Right kidney (tissue), 1 donor: ENCODE results near the gene PTPN14.

Source experiments
- DNase-seq: peaks from one replicate; pipeline ENCODE4 v3.0.0-alpha.2; 2016

The PTPN14 gene

GRCh38 chr1:214569357-214570004 is 18.1 kb upstream of the PTPN14 start:
- DNase-seq: no peak

DNA sequence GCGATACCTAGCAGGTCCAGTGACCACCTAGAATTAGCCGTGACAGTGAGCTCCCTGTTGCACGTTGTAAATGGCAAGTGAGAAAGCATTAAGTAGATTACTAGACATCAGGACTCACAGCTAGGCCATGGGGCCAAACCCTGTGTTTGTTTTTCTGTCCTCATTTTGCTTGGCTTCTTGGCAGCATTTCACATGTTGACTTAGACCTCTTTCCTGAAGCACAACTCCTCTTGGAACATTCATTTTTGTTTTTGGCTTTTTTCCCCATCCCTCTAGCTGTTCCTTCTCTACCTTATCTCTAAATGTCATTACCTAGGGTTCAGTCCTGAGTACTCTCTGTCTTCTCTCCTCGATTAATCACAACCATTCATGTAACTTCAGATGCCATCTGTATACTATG is 16.9 kb upstream of the PTPN14 start:
- no peak for DNase-seq

DNA sequence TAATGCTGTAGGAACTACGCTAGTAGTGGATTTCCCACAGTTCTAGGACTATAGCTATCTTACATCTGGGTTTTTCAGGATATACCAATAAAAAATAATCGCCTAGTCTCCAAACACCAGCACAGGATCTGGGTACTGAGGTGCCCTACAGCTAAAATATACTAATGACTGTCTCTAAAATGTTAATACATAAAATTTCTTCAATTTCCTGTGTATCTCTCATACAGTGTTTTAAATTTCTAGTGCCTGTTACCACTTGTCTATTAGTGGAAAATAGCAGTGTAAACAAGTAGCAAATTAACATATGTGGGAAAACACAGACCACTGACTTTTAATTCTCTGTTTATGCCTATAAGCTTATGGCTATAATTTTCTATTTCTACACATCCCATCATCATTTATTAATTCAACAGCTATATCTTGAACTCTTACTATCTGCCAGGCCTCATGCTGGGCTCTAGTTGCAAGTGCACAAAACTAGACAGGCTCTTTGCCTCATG is 16.1 kb upstream of the PTPN14 start:
- DNase-seq: no peak

- DNase-seq: no peak
Observed at GRCh38 chr1:214566158-214567104, 15.0 kb upstream of the PTPN14 start.

DNA sequence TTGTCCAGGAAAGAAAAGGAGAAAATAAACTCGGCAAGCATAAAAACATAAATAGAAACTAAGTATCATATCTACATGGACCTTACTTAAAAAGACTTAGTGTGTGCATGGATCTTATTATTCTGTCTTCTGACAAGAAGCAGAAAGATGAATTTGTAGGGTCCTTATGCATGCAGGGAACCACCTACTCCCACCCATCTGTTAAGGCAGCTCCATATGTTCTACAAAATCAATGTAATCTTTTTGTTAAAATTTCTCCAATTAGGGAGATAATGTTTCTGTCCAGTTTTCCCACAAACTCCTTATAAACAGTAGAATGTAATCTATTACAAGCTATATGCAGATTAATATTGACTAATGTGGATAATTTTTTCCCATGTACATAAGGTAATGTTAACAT is 13.9 kb upstream of the PTPN14 start:
- DNase-seq: no peak

DNA sequence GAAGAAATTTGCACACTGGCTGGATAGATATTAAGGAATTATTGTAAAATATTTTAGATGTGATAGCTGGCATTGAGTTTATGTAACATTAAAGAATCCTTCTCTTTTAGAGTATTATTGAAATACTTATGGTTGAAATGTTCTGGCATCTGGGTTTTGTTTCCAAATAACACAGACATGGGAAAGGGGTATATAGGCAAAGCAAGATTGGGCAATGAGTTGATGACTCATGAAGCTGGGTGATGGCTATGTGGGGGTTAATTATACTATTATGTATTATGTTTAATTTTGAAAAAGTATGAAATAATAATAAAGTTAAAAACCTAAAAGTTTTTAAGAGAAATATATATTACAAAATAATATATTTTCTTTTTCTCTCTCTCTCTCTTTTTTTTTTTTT is 12.5 kb upstream of the PTPN14 start:
- DNase-seq: no peak

DNA sequence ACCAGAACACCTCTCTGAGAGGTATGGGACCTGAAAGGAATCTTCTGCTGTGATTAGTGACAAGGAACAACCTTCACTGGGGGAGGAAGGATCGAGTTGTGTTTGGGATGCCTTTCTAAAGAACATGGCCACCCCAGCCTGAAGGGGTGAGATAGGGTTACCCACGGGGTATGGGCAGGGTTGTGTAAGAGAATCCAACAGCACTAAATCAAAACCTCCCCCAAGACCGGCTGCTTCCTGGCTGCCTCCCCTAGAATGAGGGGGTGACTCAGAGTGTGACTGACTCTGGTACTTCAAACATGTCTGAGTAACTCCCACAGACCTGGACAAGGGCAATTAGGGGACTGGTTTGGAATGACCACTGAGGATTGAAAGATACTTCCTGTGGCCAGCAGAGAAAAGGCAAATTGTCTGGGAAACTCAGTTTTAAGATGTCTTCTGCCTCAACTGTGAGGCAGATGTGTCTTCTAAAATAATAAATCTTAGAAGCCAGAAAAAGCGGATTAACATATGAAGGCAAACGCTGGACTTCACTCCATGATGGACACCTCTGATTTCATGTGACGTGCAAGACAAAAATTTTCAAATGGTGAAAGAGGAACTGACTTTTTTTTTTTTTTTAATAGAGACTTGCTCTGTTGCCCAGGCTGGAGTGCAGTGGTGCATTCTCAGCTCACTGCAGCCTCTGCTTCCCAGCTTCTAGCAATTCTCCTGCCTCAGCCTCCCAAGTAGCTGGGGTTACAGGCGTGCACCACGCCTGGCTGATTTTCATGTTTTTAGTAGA is 6.7 kb upstream of the PTPN14 start:
- DNase-seq: peak; percentile 46

- DNase-seq: no peak
Observed at GRCh38 chr1:214553142-214553710, 1.8 kb upstream of the PTPN14 start.

- DNase-seq: no peak
Observed at GRCh38 chr1:214552174-214552608, 789 bp upstream of the PTPN14 start.

DNA sequence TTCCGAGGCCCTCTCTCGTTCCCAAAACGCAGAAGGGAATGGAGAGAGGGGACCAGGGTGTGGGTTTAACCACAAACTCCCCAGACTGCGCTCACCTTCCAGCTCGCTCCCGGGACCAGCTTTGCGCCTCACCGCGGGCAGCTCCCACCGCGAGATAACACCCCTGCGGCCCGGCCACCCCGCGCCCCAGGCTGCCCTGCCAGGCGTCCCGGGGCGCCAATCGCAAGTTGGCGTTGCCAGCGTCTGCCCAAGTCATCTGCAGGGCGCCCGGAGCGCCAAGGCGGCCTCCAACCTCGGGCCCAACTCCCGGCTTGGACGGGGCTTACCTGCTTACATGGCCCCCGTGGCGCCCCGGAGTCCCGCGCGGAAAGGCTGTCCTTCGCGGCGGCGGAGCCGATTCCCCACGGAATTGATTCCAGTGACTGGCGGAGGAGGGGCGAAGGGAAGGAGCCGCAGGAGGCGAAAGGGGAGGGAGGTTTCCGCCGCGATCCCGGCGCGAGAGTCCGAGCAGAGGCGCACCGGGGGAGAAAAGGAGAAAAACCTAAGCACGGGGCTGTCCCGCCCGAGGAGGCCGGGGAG is 456 bp downstream of the PTPN14 start:
- DNase-seq: peak; percentile 92

DNA sequence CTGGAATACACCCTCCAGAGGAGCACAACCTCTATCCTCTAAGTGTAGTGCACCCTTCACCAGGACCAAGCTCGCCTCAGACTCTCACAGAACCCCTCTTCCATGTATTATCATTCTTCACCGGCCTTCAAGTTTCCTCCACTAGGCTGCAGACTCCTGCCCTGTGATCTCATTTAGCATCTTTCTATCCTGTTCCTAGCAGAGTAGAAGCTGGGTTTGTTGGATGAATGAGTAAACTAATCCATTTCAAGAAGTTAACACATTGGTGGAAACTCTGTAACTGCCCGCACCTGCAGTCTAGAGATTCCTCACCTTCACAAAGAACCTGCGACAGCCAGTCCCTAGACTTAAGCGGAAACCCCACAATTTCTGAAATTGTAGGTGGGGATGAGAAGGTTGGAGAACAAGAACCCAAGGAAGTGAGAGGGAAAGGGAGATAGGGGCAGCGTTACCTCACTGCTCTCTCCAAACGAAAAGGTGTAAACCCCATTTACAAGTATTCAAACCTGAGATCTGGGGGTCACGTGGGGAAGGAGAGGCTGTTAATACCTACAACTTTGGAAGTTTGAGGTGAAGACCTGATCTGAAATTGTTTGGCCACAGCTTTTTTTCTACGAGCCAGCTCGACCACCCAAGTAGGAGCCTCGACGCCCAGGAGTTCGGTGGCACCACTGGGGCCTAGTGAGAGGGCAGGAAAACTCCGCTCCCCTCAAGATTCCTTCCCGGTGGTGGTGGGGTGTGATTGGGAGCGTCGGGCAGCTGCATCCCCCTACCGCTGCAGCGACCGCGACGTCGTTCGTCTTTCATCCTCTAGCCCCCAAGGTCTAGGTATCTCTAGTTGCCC is 1.2 kb downstream of the PTPN14 start:
- no peak for DNase-seq

DNA sequence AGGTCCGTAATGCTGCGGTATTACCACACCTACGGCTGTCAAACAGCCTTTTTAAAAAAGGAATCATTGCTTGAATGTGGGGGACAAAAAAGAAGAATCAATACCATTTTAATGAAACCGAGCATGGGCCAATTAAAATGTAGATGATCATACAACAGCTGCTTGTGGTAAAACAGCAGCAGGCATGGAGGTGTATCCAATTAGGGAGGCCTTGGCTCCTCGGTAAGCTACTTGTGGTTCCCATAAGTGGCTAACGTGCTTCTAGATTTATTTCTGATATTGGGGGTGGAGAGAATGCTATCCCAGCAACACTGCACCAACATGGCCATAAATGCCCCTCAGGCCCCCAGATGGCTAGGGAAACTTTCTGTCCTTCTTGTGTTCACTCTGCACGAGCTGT is 1.8 kb downstream of the PTPN14 start:
- no peak for DNase-seq

DNA sequence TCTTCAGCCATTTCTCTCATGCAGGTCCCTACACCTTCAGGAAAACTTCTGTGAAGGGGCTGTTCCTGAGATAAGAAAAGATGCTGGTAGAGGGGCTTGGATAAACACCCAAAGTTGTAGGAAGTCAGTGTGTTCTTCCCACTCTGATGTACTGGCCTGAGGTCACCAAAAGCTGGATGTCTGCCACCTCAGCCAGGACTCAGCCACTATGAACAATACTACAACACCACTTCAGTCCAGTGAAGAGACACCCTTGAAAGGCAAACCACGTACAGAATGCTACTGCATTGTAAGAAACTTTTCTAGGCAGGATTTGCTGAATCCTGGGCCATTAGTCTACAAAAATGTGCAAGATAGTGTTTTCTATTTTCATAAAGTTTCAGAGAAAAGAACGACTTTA is 2.4 kb downstream of the PTPN14 start:
- no peak for DNase-seq

- no peak for DNase-seq
Observed at GRCh38 chr1:214548271-214548670, 3.1 kb downstream of the PTPN14 start.

- no peak for DNase-seq
Observed at GRCh38 chr1:214547747-214548146, 3.7 kb downstream of the PTPN14 start.

DNA sequence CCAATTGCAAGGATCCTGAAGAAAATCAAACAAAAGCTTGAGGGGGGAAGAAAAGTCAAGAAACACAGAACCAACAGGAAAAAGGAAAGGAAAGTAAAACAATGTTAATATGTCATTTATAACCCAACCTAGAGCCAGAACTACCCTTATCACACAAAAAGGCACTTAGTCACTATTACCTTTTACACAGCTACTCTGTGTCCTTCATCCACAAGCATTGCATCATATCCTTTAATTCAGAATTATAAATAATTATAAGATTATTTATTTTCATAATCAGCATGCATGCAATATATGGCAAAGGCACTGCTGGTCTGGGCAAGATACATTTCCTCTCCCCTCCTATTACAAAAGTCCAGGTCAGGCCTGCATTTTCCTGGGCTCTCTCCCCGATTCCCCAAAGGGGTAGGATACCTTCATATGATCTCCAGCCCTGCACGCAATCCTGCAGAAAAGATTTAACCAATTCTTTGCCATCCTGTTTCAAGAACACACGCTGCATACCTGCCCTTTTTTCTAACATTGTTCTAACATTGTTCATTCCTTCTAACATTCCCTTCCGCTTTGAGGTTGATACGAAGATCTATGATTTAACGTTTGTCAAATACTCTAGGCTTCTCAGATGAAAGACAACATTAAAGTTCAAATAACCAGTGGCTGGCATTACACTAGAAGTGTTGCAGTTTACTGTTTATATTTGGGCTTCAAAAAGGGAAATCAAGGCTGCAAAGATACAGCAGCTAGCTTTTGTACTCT is 4.3 kb downstream of the PTPN14 start:
- no peak for DNase-seq

GRCh38 chr1:214546084-214546483 is 5.3 kb downstream of the PTPN14 start:
- no peak for DNase-seq

GRCh38 chr1:214545293-214545692 is 6.1 kb downstream of the PTPN14 start:
- DNase-seq: no peak

- no peak for DNase-seq
Observed at GRCh38 chr1:214544791-214545190, 6.6 kb downstream of the PTPN14 start.
